Measurements from ENCODE around the gene WDFY2.
A peak's percentile ranks its signal among the peaks of the same experiment; 100 is the strongest.
"Not testable (repeated sequence)": the region's sequence is repeated elsewhere in the genome, so short reads cannot be mapped to it uniquely, and the experiment has no call there.

The WDFY2 gene

DNA sequence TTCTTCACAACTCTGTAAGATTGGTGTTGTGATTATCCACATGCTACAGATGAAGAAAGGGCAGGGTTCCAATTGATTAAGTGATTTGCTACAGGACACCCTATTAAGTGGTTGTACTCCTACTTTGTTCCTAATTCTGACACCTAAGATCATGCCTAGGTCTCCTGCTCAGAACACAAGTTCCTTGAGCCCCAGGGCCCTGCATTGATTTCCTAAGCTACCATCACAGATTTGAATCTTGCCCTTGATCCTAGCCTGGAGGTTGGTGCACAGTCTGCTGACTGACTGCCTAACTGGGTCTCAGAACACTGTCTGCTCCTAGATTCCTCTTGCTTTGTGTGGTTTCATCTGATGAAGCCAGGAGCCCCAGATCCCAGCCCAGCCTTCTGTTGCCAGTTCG lies 19.6 kb upstream of the WDFY2 start:
- no peak for DNase-seq

DNA sequence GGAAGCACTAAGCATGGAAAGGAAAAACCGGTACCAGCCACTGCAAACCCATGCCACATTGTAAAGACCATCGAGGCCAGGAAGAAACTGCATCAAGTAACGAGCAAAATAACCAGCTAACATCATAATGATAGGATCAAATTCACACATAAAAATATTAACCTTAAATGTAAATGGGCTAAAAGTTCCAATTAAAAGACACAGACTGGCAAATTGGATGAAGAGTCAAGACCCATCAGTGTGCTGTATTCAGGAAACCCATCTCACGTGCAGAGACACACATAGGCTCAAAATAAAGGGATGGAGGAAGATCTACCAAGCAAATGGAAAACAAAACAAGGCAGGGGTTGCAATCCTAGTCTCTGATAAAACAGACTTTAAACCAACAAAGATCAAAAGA lies 15.3 kb upstream of the WDFY2 start:
- not testable (repeated sequence) for DNase-seq

DNA sequence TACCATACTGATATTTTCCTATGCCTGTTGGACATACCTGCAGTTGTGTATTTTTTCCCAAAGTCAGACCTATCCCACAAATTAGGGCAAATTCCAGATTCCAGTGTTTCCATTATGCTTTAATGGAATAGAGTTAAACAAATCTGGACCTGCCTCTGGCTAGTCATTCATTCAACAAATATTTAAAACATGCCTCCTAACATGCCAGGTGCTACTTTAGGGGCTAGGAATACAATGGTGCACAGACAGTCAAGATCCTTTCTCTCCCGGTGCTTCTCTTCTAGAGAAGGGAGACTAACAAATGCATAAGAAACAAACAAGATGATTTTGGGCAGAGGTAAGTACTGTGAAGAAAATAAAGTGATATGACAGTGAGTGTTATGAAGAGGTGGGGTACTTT lies 7.5 kb upstream of the WDFY2 start:
- DNase-seq = no peak

DNA sequence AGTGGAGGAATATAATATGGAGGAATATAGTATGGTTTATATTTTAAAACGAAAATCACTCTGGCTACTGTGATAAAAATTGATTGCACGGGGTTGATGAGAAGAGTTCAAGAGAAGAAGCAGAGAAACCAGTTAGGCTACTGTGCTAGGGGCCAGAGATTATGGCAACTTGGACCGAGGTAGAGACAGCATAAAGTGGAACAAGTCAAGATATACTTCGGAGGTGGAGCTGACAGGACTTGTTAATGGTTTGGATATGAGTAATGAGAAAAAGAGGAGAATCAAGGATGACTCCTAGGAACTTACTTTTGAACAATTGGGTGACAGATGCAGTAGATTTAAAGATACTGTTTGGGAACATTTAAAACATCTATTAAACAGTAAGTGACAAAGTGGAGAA lies 6.6 kb upstream of the WDFY2 start:
- DNase-seq = no peak

DNA sequence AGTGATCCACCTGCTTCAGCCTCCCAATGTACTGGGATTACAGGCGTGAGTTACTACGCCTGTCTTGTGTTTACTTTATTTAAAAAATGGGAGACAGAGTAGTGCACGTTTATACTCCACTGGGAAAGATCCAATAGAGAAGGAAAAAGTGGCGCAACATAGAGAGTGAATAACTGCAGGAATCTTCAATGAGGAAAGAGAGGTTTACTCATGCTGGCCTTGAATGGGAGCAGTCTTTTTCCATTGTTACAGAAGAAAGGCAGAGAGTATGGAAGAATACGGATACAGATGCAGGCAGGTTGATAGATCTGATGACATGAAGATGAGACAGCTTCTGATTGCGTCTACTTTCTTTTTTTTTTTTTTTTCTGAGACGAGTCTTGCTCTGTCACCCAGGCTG lies 4.6 kb upstream of the WDFY2 start:
- no peak for DNase-seq

DNA sequence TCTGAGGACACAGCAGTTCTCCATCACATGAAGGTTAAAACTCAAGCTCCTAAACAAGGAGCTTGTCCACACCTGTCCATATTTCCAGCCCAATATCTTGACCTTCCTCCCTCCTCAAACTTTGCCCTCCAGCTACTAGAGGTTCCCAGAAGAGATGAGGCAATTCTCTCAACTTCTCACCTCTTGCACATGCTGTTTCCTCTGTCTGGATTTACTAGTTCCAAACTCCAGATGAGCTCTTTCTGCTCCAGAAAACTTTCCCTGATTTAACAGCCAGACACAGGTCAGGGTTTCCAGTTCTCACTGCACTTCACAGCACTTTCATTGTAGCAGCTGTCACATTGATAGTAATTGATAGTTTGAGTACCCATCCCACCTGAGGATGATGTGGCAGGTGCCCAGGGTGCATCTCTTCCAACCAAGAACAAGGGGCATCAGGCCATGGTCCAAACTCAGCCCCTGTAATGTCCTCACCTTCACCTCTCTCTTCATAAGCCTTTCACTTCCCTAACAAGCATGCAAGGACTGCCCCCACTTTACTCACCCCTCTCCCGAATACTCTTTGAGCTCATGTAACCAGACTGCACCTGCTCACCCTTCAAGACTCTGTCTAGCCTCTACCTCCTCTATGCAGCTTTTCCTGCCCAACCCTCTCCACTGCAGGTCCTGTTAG lies 3.0 kb upstream of the WDFY2 start:
- no peak for DNase-seq

DNA sequence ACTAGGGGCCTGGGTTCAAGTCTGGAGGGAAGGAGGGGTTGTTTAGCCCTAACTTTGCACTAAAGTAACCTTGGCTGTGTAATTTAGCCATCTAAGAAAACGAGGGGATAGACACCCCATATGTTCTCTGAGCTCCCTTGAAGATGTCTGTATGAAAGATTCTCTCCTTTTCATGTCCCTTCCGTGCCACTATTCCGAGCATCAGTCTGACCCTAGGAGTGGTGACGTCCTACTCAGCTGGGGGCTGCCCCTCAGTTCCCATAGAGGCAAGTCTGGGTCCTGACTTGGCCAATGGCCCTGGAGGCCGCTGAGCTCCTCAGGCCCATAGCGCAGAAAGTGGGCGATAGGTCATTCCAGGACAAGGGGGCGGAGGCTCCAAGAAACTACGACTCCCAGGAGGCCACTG lies 790 bp upstream of the WDFY2 start:
- no peak for DNase-seq

DNA sequence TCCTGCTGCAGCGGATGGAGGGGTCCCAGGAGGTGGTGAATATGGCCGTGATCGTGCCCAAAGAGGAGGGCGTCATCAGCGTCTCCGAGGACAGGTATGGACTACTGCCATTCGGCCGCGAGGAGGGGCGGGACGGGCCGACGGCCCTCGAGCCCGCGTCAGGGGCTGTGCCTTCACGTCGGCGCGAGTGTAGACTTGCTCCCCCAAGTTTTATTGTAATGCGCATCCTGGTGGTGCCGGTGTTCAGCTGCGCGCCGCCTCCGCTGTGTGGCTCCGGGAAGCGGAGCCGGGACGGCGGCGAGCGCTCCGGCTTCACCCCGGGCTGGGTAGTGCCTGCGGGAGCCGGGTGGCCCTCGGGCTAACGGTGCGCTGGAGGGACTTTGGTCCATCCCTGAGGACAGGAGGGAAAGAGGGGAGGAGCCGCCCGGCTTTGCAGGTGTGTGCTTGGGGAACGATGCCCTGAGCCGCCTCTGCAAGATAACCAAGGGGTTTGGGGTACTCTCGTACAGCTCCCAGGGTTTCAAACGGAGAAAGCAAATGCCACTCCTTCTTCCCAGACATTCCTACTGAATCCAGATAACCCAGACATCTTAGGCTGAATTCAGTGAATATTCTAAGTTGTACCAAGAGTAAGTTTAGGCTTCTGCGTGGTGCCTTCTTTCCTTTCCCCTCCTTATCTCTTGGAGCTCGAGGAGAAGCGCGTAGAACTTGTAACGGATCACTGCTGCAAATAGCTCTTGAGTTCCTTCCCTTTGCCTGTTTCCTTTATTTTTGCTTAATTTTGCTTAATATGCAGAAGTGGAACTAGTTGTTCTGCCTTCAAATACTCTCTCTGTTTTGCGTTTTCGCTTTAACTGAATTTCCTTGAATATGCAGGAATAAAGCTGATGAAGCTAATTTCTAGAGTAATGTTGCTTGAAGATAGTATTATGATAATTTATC lies 740 bp downstream of the WDFY2 start:
- DNase-seq = peak; percentile 87

DNA sequence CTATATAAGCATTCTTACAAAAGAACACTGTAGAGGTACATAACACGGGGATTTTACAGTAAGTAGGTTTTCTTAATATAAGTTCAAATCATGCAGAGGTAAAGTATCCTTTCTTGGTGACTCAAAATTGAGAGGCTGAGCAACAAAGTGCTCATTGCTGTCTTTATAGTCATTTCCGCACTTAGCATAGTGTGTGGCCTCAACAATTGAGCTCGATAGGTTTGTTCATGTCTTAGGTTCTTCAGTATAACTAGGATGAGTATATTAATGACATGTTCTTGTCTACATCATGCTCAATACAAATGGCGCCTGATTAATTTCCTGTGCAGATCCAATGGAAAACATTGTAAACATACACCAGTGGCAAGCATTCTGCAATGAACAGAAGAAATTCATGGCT lies 1.4 kb downstream of the WDFY2 start:
- DNase-seq = no peak

DNA sequence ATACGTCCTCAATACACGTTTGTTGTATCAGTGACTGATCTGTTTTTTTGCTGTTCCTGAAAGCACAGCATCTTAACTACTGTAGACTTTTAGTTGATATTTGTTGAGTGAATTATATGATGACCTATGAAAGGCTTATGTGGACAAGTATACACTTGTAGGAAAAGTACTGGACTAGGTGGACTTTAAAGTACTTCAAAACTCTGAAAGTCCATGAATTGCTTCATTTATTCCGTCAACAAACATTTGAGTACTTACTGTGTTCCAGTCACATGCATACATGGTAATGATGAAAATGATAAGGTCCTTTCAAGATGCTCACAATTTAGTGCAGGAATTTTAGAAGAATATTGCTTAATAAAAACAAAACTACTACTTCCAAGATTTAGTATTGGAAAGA lies 3.1 kb downstream of the WDFY2 start:
- DNase-seq = no peak

DNA sequence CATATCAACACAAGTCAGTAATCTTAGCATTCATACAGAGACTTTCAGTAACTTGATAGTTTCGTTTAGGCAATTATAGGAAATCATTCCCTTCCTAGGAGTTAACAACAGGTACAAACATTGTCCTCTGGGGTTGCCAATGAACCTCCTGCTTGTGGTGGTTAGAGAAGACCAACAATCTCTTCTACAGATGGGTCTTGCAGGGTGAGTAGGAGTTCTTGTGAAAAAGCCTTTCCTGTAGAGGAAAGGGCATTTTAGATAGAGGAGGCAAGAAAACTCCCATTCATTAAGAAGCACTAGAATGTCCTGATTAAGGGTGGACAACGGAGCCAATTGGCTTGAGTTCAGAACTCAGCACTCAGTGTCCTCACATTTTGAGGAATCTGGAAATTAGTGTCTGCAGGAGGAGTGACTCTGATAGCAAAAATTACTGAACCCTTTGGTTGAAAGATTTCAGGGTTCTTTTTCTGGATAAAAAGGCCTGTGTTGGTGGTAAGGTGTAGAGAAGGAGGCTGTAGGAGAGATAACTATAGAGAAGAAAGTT lies 4.2 kb downstream of the WDFY2 start:
- DNase-seq = no peak

DNA sequence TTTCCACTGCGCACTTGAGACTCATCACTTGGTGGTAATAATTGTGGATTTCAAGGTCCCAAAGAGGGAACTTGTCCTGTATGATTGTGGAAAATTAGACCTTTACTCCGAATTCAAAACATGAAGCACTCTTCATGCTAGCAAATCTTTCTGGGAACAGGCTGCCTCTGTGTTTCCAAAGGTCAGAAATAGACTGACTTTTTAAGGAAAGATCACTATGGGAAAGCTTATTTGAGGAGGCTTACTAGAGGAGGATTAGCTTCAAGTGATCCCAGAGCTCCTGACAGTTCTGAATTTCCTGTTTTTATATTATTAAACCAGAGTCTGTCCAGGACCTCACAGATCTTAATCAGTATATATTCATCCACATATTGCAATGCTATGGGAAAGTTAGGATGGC lies 5.5 kb downstream of the WDFY2 start:
- no peak for DNase-seq

DNA sequence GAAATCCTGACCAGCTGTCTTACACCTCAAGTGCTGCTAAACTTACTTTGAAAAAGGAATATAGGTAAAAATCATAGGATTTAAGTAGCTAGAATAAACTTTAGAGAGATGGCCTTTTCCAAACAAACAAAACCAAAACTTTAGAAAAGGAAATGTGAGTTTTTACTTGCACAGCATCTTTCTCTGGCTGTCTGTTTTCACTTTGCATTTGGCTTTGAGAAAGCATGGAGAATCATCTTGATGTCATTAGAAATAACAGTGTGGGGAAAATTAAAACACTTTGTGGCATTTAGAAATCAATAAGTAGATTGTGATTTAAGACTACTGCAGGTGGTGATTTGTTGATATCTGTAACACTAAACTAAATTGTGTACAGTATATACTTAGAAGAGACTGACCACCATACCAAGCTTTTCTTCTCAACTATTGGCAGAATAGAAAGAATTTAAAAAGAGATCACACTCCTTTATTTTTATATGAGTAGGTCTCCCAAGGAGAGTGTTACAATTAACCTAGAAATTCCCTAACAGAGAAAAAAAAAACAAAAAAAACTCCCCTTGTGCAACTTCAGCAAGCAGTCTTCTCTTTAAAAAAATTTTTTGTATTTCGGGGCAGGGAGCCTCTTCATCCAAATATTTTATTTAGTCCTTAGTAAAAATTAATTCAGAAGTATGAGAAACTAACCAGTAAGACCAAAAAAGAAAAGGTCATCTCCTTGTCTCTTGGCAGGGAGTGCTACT lies 6.1 kb downstream of the WDFY2 start:
- DNase-seq = no peak

DNA sequence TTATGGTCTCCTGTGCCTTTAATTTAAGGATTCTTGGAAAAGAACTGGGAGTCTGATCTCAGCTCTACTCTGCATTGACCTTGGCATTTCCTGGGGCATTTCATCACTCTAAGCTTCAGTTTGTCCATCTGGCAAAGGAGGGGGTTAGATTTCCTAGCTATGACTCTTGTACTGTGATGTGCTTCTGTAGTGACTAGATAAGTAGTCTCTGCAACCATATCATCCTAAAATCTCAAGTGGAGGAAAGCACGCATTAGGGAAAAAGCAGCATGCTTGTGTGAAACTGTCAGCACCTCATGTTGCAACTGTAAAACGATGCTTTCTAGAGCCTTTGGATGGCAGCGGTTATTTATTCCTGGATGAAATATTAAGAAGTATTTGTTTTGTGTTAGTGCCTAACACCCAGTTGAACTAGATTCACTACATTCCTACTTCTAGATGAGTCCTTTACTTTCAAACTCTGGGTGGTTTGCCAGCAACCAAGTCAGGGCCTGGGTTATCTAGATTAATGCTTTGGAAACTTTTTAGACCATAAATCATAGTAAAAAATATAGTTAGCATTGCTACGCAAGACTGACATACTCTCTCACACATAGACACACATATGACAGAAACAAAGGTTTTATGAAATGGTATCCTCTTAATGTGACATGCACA lies 6.8 kb downstream of the WDFY2 start:
- no peak for DNase-seq

DNA sequence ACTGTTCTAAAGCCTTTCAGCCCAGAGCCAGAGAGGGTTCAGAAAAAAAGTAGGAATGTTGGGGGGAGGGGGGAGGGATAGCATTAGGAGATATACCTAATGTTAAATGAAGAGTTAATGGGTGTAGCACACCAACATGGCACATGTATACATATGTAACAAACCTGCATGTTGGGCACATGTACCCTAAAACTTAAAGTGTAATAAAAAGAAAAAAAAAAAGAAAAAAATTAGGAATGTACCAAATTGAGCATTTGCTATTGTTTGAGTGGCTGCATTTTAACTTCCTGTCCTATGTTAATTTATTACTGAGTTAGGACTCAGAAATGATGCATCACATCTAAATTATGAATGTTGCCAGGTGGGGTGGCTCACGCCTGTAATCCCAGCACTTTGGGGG lies 7.7 kb downstream of the WDFY2 start:
- not testable (repeated sequence) for DNase-seq

DNA sequence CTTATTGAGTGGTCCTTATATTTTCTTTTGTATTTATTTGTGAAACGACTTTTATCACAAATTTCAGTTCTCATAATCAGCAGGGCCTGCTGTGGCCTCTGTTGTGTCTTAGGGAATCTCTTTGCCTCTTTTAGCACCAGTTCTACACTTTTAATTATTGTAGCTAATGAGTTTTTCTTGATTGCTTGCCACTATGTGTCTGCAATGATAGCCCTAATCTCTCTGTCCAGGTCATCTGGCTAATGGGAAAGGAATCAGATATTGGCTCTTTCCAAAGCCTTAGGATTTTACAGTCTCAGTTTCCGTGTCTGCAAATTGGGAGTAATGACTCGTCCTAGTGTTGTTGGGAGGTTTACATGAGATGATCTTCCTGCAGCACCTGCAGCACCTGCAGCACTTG lies 10.2 kb downstream of the WDFY2 start:
- DNase-seq = no peak

DNA sequence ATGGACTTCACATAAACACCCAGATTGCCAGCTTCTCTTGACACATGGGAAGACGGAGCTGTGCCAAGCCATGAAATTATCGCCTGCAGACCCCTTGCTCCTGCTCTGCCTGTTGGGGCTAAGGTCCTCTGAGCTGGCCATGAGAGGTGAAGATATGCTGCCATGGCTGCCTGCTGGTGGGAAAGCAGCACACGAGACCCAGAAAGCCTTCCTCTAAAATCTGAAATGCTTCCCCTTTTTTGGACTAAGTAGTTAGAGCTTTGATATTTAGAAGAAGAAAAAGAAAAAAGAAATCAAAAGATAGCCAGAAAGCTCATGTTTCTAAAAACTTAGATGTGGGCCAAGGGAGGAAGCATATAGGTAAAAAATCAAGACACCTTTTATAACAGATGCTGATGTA lies 11.2 kb downstream of the WDFY2 start:
- DNase-seq = no peak

DNA sequence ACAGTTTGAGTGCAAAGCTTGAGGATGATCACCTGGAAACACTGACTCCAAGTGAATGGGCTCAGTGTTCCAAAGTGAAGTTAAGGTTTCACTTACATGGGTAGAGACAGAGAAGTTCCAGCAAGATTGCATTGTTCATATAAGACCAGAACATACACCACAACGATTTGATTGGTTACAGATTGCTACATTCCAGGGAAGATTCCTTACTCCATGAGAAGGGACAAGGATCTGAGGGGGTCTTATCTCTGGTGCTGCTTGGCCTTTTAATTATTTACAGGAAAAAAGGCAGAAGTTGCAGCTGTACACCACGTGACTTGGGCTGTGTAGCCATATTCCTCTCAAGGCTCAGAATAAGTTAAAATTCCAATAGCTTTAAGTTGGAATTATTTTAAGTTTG lies 12.3 kb downstream of the WDFY2 start:
- DNase-seq = no peak

DNA sequence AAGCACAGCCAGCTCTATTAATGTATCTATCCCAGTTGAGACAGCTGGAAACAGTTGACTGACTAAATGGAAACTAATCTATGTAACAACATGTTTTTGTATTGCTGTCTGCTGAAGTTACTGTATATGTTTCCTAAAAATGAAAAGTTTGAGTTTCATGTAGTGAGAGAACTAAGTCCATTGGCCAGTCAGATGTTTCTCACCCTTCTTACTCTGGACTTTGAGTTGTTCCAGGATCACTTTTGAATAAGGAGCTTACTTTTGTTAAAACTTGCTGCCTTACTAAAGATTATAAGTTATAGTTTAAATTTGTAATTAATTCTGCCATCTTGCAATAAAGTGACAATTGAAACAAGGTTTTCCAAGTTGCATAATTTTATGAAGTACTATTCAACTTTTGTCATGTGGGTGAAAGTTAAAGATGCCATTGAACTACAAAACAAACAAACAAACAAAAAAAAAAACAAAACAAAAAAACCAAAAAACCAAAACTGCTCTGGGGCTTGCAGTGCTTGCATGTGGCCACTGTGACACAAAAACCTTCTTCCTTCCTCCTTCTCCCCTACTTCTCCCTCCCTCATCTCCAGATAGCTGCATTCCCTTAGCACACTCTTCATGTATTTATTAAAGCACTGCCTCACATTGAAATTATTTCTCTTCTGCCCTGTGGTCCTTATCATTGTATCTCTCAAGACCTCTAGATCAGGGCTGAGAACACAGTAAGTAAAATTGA lies 15.3 kb downstream of the WDFY2 start:
- DNase-seq = no peak

DNA sequence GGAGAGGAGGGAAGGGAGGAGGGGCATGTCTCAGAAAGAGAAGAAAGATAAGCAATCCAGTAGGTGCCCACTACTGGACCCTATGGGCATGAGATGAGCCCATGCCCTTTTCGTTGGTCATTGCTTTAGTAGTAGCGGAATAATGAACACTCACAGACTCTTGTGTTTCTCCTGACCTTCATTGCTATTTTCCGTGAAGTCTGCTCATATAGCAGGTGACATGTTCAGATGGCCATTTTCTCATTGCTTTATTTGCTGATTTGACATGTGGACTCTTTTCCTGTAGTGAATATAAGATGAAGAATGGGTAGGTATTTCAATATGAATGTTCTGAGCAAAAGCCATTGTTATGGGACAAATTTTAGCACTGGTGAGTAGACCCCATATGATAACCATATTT lies 16.4 kb downstream of the WDFY2 start:
- no peak for DNase-seq

DNA sequence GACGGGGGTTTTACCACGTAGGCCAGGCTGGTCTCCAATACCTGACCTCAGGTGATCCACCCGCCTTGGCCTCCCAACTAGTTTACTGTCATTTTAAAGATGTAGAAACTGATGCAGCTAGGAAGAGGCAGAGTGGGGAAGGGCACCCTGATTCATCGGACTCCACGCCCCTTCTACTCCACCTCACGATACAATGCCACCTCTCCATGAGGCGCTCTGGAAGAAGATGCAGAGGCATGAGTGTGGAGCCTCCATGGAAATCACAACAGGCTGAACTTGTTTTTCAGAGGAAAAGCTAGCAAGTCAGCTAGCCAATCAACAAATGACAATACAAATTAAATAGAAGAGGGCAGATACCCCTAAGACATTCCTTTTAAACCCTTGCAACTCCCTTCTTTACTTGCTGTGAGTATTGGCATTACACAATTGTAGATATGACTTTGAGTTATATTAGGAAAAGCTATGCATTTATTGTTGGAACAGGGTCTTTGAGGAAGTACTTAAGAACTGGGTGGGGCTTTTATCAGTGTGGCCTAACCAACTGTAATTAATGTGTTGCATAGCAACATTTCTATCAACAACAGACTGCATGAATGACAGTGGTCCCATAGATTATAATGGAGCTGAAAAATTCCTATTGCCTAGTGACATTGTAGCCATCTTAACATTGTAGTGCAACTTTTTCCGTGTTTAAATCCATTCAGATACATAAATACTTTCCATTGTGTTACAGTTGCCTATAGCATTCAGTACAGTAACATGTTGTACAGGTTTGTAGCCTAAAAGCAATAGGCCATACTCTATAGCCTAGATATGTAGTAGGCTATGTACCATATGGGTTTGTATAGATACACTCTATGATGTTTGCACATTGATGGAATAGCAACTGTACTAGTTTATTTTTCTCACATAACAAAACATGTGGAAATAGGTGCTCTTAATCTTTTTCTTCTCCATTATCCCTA lies 17.6 kb downstream of the WDFY2 start:
- no peak for DNase-seq

Measured in NCI-H526 treated with DMSO at 0.1 percent for 48 hours (cell line).